Type B pancreatic cell (in vitro differentiated cells): Measurements from ENCODE around the gene COA7. TPM values are rescaled to one million over a fixed set of nuclear protein-coding genes. Genes with fewer than 3 reads are reported as not detected.

Source experiments
- DNase-seq: peaks from one replicate; pipeline ENCODE4 v3.0.0; 2021; ENCODE audit warnings: mixed read lengths; ENCODE audit not compliant: unreplicated experiment; ENCODE audit errors: extremely low spot score
- H3K27ac Mint-ChIP-seq: 2 replicates; pipeline ENCODE4 v1.8.0; 2021; ENCODE audit warnings: mild to moderate bottlenecking, mixed read lengths
- H3K27me3 Mint-ChIP-seq: 2 replicates; pipeline ENCODE4 v1.8.0; 2021; ENCODE audit warnings: mixed read lengths
- H3K36me3 Mint-ChIP-seq: 2 replicates; pipeline ENCODE4 v1.8.0; 2021; ENCODE audit warnings: mixed read lengths
- H3K4me1 Mint-ChIP-seq: one replicate; pipeline ENCODE4 v1.8.0; 2021; ENCODE audit warnings: mixed read lengths; ENCODE audit not compliant: unreplicated experiment
- H3K4me3 Mint-ChIP-seq: 2 replicates; pipeline ENCODE4 v1.8.0; 2021; ENCODE audit warnings: mild to moderate bottlenecking, mixed read lengths
- H3K9me3 Mint-ChIP-seq: 2 replicates; pipeline ENCODE4 v1.8.0; 2021; ENCODE audit warnings: mixed read lengths
- total RNA-seq: library from RNA; stranded (reverse); gene quantifications from 2 replicates; pipeline ENCODE4 v1.2.1, GENCODE V29; 2021; ENCODE audit warnings: low replicate concordance
- TF ChIP-seq, protein P1 (sequence below): fragments of 200-600 bp; sonication (generic); conservative IDR thresholded peaks from 2 replicates; pipeline ENCODE4 v1.5.0; 2021; ENCODE audit warnings: antibody characterized with exemption, mild to moderate bottlenecking

COA7 gene
- total RNA-seq, 1 donor from 2014 or later: 27.9 TPM

DNA sequence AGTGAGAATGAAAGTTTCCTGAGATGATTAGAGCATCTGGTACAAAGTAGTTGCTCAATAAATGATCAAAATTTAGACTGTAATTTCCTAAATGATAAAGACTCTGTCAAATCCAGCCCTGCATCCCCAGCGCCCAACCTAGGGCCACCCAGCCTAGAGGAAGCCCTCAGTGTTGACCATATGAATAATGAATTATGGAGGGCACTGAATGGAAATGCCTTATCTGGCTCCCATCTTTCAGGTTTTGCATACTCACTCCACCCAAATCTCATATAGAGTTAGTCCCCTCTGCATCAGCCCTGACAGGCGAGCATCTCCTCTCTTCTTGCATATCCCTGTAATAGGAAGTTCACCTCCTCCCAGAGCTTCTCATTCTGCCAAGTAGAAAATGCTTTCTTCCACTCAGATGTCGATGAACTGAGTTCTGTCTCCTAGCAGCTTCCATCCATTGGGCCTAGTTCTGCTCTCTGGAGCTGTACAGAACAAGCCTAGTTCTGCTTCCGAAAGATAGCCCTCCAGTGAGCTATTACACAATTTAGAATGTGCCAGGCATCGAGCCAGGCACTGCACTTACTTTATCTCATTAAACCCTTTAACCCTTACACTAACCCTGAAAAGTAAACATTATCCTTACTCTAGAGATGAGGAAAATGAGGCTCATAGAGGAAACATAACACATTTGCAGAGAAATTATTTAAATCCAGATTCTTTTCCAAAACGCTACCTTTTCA lies 20.9 kb downstream of the COA7 start:
- Mint-ChIP-seq H3K4me1 (peaks cover 28% of the 10 kb centered on the region), H3K36me3 (no peaks in the 10 kb centered on the region), H3K27ac (peak overlapping the region; percentile 49), H3K4me3 (no peak overlapping the region), H3K9me3 (no peaks in the 10 kb centered on the region), H3K27me3 (no peaks in the 10 kb centered on the region)
- DNase-seq: no peak
- TF ChIP-seq, protein P1, sequence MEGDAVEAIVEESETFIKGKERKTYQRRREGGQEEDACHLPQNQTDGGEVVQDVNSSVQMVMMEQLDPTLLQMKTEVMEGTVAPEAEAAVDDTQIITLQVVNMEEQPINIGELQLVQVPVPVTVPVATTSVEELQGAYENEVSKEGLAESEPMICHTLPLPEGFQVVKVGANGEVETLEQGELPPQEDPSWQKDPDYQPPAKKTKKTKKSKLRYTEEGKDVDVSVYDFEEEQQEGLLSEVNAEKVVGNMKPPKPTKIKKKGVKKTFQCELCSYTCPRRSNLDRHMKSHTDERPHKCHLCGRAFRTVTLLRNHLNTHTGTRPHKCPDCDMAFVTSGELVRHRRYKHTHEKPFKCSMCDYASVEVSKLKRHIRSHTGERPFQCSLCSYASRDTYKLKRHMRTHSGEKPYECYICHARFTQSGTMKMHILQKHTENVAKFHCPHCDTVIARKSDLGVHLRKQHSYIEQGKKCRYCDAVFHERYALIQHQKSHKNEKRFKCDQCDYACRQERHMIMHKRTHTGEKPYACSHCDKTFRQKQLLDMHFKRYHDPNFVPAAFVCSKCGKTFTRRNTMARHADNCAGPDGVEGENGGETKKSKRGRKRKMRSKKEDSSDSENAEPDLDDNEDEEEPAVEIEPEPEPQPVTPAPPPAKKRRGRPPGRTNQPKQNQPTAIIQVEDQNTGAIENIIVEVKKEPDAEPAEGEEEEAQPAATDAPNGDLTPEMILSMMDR: no peak

DNA sequence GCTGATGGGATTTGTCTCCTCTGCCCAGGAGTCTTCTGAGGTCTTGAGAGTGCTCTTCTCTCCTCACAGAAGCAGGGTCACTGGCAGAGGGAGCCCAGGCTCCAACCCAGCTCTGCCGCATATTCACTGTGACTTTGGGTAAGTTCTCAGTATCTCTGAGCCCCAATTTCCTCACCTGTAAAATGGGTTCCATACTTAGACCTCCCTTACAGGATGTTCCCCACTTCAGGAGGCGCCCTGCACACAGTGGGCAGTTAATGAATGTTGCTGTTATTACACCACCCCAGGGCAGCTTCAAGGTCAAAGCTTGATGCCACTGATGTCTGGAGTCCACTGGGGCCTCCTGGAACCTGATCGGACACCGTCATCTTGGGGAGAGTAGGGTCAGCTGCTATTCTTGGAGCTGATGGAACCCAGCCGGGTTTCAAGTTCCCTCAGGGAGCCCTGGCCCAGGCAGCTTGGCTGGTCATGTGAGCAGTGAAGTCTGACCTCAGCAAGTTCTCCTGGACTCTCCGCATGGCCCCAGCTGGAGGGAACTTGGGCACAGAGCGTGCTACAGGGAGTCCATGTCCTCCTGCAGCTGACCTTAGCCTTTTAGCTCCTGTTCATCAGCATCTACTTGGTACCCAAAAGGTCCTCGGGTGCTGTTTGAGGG lies 21.8 kb downstream of the COA7 start:
- H3K4me3 Mint-ChIP-seq: no peak overlapping the region
- TF ChIP-seq, protein P1: no peak
- H3K36me3 Mint-ChIP-seq: no peaks in the 10 kb centered on the region
- no peak for DNase-seq
- H3K27ac Mint-ChIP-seq: no peak overlapping the region
- no peaks in the 10 kb centered on the region for H3K27me3 Mint-ChIP-seq
- no peaks in the 10 kb centered on the region for H3K9me3 Mint-ChIP-seq
- peaks cover 28% of the 10 kb centered on the region for H3K4me1 Mint-ChIP-seq

DNA sequence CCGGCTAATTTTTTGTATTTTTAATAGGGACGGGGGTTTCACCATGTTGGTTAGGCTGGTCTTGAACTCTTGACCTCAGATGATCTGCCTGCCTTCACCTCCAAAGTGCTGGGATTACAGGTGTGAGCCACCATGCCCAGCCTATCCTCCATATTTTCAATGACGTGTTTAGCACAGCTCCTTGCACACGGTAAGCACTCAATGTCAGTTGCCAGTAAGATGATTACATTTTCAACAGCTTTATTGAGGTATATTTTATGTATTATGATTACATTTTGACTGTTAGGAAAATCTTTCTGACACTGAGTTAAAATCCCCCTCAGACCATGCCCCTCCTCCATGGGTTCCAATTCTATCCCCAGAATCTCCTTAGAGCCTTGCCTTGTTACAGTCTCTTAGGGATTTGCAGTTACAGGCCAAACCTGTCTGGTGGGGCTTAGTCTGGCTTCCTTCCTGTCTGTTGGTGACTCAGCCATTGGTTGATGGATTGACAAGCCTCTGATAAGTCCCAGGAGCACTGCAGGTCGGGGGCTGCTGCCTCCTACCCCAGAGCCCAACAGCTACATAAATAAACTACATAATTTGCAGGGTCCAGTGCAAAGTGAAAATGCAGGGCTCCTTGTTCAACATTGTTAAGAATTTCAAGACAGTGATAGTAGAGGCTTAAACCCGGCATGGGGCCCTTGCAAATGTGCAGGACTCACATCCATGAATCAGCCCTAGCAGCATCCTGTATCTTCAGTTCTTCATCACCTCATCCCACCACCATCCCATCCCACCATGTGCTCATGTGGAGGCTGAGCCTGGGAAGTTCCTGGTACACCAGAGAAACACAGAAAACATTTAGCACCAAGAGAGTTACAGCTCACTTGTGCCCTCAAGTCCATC lies 23.4 kb downstream of the COA7 start:
- Mint-ChIP-seq H3K27ac (peak overlapping the region; percentile 76), H3K36me3 (no peaks in the 10 kb centered on the region), H3K4me3 (no peak overlapping the region), H3K4me1 (peaks cover 27% of the 10 kb centered on the region), H3K27me3 (no peaks in the 10 kb centered on the region), H3K9me3 (no peaks in the 10 kb centered on the region)
- no peak for DNase-seq
- TF ChIP-seq, protein P1: no peak

DNA sequence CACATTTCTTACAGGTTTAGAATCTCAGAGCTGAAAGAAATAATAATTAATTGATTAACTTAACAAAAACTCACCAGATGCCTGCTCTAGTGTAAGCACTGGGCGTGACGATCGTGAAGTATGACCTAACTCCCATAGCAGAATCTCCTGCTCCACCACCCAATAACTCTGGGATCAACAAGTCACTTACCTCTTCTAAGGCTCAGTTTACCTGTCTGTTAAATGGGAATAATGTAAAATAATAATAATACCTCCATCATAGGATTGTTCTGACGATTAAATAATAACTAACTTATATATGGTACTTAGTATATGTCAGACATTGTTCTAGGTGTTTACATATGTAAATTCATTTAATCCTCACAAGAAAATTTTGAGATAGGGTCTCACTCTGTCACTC lies 24.6 kb downstream of the COA7 start:
- Mint-ChIP-seq H3K36me3 (no peaks in the 10 kb centered on the region), H3K9me3 (no peaks in the 10 kb centered on the region), H3K27ac (no peak overlapping the region), H3K4me1 (peaks cover 17% of the 10 kb centered on the region), H3K27me3 (no peaks in the 10 kb centered on the region), H3K4me3 (no peak overlapping the region)
- DNase-seq: no peak
- TF ChIP-seq, protein P1: no peak

DNA sequence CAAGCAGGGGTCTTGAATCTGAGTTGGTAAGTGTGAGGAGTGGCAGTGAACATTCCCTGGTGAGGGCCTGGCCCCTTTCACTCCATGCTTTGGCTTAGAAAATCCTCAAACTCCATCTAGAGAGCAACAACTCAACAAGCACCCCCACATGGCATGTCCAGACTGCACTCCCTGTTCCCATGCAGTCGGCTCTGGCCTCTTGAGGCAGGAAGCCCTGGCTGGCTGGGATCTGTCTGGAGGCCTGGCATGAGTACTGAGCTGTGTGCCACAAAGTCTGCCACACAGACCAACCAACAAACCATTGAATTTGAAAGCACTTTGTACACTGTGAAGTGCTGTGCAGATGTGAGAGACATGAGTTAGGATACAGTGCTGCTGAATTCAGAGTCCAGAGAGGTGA lies 25.2 kb downstream of the COA7 start:
- DNase-seq: no peak
- Mint-ChIP-seq H3K27me3 (no peaks in the 10 kb centered on the region), H3K4me1 (peaks cover 17% of the 10 kb centered on the region), H3K36me3 (no peaks in the 10 kb centered on the region), H3K27ac (no peak overlapping the region), H3K9me3 (no peaks in the 10 kb centered on the region), H3K4me3 (no peak overlapping the region)
- TF ChIP-seq, protein P1: no peak
